Stimulated activated CD4-positive, alpha-beta T cell treated with anti-CD3 and anti-CD28 coated beads, Interleukin-1b, Interleukin-23, amount 100 ng/mL, for 1 hour (primary cell): ENCODE measurements around the gene GDPD3.
"Not testable (repeated sequence)": the region's sequence is repeated elsewhere in the genome, so short reads cannot be mapped to it uniquely, and the experiment has no call there.

Experiments used
- DNase-seq, 2 donors: peaks; one replicate each; pipeline ENCODE4 v3.0.0-alpha.2; 2020; ENCODE audit warnings: low read depth in 2 of 2

The GDPD3 gene

DNA sequence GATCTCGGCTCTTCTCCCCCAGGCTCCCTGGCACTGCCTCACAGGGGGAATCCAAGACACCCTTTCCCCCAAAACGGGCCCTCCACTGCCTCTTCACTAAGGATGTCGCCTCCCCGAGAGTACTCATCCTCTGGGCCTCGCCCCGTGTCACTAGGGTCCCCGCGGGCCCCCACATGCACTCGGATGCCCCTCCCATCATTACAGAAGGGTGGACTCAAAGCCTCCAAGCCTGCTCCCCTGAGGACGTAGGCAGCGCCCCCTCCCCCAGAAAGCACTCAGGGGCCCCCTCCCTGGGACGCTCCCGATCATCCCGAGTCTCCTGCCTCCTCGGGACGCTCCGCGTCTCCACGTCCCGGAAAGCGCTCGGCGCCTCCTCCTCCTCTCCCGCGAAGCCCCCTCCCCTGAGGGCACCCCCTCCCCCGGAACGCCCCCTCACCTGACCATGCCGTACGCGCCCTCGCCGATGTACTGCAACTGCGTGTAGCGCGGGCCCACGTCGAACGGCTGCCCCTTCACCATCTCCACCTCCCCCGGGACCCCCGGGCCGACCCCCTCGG, 9.3 kb upstream of the GDPD3 start:
- no peak for DNase-seq

DNA sequence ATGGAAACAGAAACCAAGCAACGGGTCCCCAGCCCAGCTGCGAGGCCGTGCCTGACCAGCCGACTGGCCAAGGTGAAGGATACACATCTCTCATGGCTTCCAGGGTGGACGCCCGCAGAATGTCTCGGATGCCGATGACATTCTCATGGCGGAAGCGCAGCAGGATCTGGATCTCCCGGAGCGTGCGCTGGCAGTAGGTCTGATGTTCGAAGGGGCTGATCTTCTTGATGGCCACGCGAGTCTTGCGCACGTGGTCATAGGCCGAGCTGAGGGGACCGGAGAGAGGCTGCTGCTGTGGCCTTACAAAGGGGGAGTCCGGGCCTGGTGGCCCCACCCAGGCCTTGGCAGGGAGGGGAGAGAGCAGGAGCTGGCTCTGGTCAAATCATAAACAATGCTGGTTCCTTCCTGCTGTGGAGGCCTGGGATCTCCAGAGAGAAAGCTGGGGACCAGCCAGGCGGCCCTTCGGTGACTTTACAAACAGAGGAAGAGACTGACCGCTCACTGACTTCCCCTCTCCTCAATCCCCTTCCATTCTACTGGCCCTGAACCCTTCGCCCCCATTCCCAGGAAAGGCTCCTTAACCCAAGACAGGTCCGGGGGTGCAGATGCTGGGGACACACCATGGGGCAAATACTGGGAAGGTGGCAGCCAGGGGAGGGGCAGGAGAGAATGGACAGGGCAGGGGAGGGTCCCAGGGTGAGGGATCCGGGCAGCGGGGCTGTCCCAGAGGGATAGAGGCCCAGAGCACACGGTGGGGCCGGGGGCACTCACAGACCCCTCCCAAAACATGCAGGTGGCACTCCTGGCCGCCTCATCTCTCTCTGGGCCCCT, 8.6 kb upstream of the GDPD3 start:
- no peak for DNase-seq

DNA sequence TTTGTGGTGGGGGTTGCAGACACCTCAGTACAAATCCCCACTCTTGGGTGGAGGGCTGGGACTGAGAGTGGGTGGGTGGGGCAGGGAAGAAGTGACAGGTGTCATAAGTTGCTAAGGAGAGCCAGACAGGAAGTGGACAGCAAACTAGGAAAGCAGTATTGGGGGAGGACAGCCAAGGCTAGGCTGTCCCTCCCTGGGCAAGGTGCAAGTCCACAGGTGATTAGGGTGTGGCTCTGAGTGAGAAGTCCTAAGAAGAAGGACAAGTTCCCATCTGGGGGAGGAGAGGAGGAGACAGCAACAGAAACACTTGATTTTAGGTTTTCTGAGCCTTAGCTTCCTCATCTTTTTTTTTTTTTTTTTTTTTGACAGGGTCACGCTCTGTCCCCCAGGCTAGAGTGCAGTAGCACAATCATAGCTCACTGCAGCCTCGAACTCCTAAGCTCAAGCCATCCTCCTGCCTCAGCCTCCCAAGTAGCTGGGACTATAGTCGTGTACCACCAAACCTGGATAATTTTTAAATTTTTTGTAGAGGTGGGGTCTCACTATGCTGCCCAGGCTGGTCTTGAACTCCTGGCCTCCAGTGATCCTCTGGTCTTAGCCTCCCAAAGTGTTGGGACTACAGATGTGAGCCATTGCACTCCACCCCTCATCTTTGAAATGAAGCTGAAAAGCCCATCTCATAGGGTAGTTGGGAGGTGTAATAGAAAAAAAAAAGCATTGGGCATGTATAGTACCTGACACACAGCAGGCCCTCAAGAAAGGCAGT, 7.2 kb upstream of the GDPD3 start:
- no peak for DNase-seq

DNA sequence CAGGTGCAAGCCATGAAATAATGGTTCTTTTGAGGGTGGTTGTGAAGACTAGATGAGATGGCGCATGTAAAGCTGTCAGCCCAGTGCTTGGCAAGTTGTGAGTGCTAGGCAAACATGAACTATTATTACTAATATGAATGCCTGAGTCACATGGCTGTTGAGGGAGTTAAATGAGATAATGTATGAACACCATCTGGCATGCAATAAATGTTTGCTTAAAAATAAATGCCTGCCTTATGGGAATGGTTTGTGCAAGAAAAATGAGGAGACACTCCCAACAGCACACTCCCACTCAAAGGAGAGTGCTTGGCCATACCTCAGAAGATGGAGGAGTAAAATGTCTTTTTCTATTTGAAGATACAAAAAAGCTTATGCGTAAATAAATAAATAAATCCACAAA, 6.1 kb upstream of the GDPD3 start:
- no peak for DNase-seq

DNA sequence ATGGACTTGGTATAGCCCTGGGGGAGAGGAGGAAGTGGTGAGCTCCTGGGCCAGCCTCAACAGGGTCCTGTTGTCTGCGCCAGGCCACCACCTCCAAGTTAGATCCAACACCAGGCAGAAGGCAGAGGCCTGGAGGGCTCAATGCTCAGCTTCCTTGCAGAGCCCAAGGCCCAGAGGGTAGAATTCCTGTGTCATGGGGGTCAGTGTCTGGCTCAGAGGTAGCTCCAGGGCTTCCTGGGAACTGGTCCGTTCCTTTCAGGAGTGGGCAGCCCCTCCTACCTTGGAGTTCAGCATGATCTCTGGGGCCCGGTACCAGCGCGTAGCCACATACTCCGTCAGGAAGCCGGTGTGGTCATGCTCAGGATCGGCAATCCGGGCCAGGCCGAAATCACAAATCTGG, 4.4 kb upstream of the GDPD3 start:
- DNase-seq = no peak

DNA sequence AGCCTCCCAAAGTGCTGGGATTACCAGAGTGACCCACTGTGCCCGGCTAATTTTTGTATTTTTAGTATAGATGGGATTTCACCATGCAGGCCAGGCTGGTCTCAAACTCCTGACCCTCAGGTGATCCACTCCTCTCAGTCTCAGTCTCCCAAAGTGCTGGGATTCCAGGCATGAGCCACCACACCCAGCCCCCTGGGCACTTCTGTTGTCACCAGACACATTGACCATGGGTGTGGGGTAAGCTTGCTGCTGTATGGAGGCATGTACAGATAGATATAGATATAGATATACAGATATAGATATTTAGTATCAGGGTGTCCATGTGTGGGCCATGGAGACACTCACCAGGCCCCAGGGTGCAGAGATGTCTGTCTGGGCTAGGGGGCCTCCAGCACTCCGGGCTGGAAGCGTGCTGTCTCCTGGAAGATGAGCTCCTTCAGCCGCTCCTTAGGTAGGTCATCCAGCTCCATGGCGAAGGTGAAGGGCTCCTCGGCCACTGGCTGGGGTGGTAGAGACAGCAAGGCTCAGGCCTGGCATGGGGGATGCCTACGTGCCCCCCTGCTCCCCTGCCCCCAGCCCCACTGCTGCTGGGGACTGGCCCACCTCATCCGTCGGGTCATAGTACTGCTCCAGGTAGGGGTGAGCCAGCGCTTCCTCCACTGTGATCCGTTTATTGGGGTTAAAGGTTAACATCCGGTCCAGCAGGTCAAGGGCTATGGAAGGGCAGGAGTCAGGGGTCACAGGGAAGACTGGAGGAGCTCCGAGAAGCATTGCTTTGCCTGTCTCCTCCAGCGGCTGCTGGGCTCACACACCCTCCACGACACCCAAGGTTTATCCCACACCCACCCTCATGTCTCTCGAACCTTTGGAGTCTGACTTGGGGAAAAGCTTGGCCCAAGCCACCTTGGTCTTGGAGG, 3.2 kb upstream of the GDPD3 start:
- no peak for DNase-seq

DNA sequence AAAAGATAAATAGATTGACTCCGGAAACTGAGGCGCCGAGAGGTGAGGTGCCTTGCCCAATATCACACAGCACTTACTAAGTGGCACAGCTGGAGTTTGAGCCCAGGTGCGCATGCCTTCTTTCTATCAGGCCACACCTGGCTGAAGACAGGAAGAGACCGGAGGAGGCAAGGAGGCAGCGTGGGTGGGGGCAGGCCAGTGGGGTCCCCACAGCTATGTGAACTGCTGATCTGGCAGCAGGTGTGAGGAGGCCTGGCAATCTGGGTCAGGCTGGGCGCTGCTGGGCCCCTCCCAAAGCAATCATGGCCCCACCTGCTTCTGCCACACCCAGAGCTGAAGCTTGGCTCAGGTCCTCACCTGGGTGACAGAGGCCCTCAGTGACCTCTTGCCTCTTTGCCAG, 1.9 kb upstream of the GDPD3 start:
- DNase-seq = no peak

DNA sequence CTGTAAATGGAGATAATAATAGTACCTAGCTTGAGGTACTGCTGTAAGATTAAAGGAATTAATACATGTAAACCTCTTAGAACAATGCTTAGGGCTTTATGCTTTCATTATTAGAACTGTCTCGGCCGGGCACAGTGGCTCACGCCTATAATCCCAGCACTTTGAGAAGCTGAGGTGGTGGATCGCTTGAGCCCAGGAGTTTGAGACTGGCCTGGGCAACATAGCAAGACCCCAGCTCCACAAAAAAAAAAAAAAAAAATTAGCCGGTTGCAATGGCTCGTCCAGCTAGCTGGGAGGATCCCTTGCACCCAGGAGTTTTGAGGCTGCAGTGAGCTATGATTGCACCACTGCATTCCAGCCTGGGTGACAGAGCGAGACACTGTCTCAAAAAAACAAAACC, 1.5 kb upstream of the GDPD3 start:
- not testable (repeated sequence) for DNase-seq

DNA sequence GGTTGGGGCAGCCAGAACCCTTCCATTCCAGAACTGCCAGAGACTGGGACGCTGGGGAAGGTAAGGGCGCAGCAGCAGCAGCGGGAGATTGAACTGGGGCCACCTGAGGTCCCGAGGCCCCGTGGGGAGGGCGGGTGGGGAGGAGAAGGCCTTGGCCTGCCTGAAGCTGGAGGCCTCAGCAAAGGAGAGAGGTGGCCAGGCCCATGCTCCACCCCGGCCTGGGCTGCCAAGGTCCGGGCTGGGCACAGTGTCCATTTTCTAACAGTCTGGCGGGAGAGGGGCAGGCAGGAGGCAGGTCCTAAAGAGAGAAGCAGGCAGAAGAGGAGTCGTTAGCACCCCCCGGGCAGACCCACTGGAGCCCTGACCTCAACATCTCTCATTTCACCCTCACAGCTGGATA, 1.1 kb upstream of the GDPD3 start:
- DNase-seq = no peak

DNA sequence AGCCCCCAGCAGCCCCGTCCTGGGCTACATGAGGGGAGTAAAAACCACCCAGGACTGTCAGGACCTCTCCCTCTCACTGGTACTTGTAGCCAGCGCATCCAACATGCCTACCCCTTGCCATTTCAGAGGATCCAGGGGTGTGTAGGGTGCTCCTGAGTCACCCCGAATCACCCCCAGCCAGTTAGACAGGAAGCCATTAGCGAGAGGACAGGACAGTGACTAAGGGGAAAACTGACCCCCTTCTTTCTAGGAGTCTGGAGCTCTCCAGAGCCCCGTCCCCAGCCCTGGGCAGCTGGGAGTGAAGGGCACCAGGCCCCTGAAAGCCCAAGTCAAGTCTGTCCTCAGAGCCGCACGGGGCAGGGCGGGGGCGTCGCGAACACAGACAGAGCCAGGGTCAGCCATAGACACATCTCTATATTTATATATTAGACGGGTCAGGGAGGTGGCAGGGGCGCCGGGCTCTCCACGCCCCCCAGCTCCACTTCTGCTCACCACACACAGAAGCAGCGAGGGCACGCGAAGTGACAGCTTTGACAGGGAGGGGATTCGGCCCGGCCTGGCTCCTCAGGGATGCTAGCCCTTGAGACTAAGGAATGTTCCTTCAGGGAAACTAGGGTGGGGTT, 485 bp upstream of the GDPD3 start:
- no peak for DNase-seq

DNA sequence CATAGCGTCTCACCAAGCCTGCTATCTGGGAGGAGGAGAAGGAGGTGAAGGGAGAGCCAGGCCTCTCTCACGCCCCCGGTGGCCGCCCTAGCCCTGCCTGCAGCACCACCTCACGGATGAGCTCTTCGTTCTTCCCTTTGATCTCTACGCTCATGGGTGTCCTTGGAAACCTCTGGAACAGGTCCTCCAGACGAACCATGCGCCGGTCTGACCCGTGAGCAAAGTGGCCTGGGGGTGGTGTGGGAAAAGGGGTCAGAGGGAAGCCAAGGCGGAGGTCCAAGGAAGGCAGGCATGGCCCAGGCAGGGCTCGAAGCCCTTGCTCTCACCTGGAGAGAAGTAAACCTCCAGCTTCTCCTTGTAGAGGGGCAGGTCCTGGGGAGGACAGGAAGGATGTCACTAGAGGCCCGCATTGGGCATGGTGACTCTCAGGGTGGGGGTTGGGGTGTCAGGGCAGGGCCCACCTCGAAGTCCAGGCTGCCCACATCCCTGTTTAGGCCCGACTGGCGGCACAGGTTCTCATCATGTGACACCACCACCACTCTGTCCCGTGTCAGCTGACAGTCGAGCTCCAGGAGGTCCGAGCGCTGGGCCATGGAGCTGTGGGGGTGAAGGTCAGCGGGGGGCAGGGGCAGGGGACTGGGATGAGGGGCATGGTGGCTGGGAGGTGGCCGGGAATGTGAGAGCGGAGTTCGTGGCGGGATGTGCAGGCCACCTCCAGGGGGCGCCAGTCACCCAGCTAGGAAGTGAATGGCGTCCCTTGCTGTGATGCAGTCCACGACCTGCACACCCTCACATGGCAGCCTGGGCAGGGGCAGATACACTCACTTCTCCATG, 923 bp downstream of the GDPD3 start:
- peak; percentile 30 to 32 for DNase-seq

DNA sequence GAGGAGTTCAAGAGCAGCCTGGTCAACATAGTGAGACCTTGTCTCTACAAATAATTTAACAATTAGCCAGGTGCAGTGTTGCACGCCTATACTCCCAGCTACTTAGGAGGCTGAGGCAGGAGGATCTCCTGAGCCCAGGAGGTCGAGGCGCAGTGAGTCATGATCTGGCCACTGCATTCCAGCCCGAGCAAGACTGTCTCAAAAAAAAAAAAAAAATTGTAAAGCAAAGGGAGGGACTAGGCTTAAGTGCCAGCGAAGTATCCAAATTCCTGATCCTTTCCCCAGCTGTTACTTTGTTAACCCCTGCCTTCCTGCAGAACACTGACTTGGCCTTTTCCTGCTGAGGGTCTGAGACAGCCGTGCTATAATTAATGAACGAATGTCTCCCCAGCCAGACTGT, 2.7 kb downstream of the GDPD3 start:
- DNase-seq = no peak

DNA sequence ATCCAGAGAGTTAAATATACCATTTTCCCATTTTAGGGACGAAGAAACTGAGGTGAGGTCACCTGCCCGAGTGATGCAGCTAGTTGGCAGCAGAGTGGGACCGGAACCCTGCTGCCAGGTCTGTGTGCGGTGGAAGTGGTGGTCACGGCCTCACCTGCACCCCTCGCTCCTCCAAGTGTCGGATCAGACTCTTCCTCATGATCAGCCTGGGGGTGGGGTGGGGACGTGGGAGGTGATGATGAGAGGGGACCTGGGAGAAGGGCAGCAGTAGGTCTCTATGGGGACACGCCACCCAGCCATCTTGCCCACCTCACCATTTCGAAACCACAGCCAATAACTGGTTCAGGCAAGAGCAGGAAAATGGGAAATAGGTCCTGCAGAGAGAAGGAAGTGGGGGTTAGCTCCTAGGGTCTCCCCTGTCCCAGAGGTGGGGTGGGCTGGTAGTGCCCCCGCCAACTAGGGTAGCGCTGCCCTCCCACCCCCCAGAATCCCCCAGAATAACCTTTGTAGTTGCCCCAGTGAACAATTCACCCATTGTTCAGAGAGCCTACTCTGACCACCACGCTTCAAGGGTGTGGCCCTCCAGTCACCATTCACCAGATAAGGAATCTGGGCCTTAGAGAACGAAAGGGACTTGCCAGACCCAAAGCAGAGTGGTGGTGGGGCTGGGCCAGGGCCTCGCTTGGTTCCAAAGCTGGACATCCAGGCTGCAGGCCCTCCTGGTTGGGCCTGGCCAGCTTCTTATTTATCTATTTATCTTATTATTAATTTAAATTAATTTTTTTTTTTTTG, 5.1 kb downstream of the GDPD3 start:
- DNase-seq = no peak

DNA sequence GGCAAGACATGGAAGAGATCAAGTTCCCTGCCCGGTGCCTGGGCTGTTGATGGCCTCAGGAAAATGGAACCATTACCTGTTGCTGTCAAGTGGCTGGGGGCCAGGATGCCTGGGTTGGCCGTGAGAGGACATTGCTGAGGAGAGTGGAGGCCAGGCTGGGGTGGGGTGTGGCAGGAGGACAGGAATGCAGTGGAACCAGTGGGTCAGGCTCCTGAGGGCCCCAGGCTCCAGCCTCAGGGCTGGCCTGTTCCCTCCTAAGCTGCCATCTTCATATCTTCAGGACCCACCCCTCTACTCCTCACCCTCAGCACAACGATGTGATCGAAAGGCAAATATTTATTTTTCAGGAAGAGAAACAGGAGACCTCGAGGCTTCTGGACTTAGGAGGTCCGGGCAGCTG, 8.8 kb downstream of the GDPD3 start:
- no peak for DNase-seq

DNA sequence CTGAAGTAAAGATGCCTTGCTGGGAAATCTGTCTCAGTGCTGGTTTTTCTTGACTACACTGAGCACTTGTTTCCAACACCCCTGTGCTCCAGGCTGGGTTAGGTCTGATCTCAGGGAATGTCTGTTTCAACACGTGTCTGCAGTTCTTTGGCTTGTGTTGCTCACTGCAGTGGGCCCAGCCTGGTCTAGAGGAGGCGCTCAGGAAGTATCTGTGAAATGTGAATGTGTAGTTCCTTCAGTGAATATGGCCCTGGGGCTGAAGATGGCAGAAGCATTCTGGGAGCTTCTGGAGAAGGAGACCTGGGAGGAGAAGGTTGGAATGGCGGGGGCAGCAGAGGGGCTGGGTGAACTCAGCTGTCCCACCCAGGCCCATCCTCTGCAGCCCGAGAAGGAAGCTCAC, 9.2 kb downstream of the GDPD3 start:
- DNase-seq = no peak

DNA sequence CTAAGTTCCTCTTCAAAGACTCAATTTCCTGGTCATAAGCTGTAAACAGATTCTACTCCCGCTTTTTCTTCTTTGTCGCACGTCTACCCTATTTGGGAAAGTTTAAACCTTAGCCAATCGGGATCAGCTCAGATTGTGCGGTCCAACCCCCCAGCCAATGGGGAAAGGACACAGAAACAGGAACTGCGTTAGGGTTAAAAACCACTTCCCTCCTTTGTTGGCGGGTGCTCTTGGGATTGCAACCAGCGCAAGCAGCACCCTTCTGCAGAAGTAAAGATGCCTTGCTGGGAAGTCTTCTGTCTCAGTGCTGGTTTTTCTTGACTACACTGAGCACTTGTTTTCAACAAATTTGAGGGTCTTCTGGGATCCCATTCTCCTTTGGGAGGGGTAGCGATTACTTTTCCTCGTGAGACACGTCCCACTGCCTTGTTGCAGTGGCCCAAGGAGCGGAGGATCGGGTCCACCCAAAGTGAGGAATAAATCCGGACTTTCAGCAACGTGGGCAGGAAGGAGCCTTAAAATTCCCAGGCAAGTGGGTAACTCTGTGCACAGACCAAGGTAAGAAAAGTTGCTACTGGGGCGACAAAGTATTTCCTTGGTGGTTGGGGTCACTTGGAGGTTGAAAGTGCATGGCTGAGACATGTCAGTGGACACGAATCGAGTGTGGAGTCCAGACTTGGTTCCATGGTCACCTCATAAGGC, 16.3 kb downstream of the GDPD3 start:
- no peak for DNase-seq

DNA sequence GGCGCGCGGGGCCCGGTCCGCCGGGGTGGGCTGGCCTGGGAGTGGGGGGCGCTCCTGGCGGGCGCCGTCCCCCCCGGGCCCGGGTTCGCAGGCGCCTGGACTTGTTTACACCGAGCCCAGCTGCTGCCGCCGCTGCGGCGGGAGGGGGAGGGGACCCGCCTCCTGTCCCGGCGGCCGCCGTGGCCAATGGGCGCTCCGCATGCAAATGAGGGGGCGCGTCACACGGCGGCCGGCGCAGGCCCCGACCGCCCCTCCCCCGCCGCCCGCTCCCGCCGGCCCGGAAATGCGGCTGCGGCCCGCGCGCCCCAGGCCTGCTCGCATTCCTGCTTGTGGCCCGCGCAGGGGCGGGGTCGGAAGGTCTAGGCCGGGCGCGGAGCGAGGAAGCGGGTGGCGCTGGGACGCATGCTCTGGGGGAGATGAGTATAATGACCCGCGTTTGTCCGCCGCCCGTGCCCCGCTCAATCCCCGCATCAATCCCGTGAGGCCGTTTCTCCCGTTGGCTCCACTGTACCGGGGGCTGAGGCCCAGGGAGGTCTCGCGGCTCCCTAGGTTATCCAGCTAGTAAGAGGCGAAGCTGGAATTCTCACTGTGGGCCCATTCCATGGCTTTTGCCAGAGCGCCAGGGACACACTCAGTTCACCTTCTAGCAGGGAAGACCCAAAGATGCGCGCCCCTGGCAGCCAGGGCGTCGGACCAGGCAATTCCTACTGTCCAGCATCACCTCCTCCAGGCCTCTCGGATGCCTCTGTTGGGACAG, 17.1 kb downstream of the GDPD3 start, which contains the start of gene YPEL3:
Gene YPEL3, minus strand, starts transcription at position 109 of the 757 bp plus-strand sequence. CDS start 731 bp downstream, outside the sequence.
- peak; percentile 73 to 77 for DNase-seq
